Kidney epithelial cell (primary cell): ENCODE measurements around the gene USP44. TPM values are rescaled to one million over a fixed set of nuclear protein-coding genes. Genes with fewer than 3 reads are reported as not detected.

Experiments
- DNase-seq: peaks from one replicate; pipeline ENCODE4 v3.0.0-alpha.2; 2010; ENCODE audit warnings: low read depth
- H3K27me3 ChIP-seq: 2 replicates; pipeline ENCODE4 v1.6.0; 2011; ENCODE audit warnings: low read length; ENCODE audit not compliant: control insufficient read depth, insufficient read depth
- H3K36me3 ChIP-seq: 2 replicates; pipeline ENCODE4 v1.5.1; 2011; ENCODE audit warnings: low read length; ENCODE audit not compliant: control insufficient read depth, insufficient read depth
- H3K4me3 ChIP-seq: 2 replicates; pipeline ENCODE4 v1.5.1; 2011; ENCODE audit warnings: low read depth, mild to moderate bottlenecking, control low read depth, low read length
- CTCF ChIP-seq: IDR thresholded peaks from 2 replicates; pipeline ENCODE4 v1.5.1; 2011; ENCODE audit warnings: mild to moderate bottlenecking, moderate library complexity, low read length, control low read depth, inconsistent platforms; ENCODE audit not compliant: insufficient read depth, poor library complexity, severe bottlenecking
- total RNA-seq: library from RNA; depleted of rRNA; stranded (reverse); fragments of >200 nt; gene quantifications from 2 replicates; pipeline ENCODE4 v1.2.3, GENCODE V29; 2015

The USP44 gene
- total RNA-seq, 1 donor from 2014 or later, result 1.3 TPM

DNA sequence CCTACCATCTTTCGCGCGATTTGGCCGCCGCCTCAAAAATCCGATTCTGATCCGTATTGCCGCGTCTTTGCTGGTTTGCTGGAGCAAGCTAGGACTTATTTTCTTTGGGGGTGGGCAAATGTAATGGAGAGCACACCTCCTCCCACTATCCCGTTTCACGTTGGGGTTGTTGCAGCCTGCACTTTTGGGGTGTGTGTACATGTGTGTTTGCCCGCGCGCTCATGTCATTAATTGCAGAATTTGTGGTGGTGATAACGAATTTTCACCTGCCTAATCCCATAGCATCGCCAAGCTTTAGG is 76.7 kb downstream of the USP44 start:
- H3K4me3 ChIP-seq, result peak overlapping the region; percentile 72
- no peak for TF ChIP-seq CTCF
- no peak for DNase-seq
- no peaks in the 10 kb centered on the region for H3K27me3 ChIP-seq
- no peaks in the 10 kb centered on the region for H3K36me3 ChIP-seq

GRCh38 chr12:95473884-95474659 is 77.2 kb downstream of the USP44 start, which contains the start of gene METAP2:
TSS of gene METAP2 (plus strand) at chr12:95474152. CDS start at chr12:95474180, 28 bp downstream.
- peak within 1 kb of the TSS; percentile 72 for H3K4me3 ChIP-seq
- DNase-seq, result peak; percentile 86
- H3K27me3 ChIP-seq, result no peaks in the 10 kb centered on the region
- TF ChIP-seq CTCF, result no peak
- no peaks in the 10 kb centered on the region for H3K36me3 ChIP-seq

DNA sequence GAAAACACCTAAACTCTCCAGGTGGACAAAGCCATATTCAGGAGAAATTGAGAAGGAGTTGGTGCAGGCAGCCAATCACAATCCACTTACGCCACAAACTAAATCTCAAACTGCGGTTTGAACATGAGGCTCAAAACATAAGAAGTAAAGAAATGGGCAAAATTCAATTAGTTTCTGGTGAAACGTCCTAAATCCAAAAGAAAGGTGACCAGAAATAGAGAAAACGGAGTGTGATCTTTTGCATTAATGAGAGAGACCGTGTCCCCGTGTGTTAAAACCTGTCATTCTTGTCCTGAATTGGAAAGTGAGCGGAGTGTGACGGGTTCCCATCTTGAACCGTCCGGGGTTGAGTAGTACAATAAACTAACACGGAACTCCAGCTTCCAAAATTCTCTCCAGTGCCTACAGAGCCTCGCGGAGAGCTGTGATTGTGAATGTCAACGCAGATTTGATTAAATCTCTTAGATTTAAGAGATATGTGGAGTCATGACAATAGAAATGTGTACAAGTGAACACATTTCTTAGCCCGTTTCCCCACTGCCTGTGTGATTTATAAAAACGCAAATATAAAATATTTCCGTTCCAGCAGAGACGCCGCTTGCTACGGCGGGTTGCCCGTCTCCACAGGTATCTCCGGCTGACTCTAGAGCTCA is 77.9 kb downstream of the USP44 start:
- Histone ChIP-seq H3K36me3 (no peaks in the 10 kb centered on the region), H3K27me3 (no peaks in the 10 kb centered on the region), H3K4me3 (peak overlapping the region; percentile 72)
- no peak for DNase-seq
- no peak for TF ChIP-seq CTCF

GRCh38 chr12:95470300-95470699 is 81.0 kb downstream of the USP44 start:
- no peak for DNase-seq
- no peak overlapping the region for H3K4me3 ChIP-seq
- H3K36me3 ChIP-seq, result no peaks in the 10 kb centered on the region
- H3K27me3 ChIP-seq, result no peaks in the 10 kb centered on the region
- TF ChIP-seq CTCF, result no peak

Other genes starting within 250 kb of the USP44 start
- 48.9 and 62.2 TPM in 2 replicates for gene METAP2, start 77.3 kb downstream of the USP44 start, total RNA-seq
- gene NTN4, start 239.3 kb upstream of the USP44 start, total RNA-seq, result 76.7 and 81.3 TPM in 2 replicates